Stimulated activated CD4-positive, alpha-beta T cell treated with anti-CD3 and anti-CD28 coated beads, Interleukin-2, amount 100 ng/mL, for 48 hours (primary cell): Measurements from ENCODE around the gene WDR59.
"Not testable (repeated sequence)": the region's sequence is repeated elsewhere in the genome, so short reads cannot be mapped to it uniquely, and the experiment has no call there.

Experiments used
- DNase-seq, 2 donors: peaks; one replicate each; pipeline ENCODE4 v3.0.0-alpha.2; 2020

WDR59 gene

GRCh38 chr16:74847202-74847601 lies 137.7 kb downstream of the WDR59 start:
- no peak for DNase-seq

- DNase-seq, result no peak
Observed at GRCh38 chr16:74846714-74847113, 138.2 kb downstream of the WDR59 start.

GRCh38 chr16:74844041-74844980 lies 140.6 kb downstream of the WDR59 start:
- DNase-seq, result no peak

- not testable (repeated sequence) for DNase-seq
Observed at GRCh38 chr16:74843381-74844035, 141.4 kb downstream of the WDR59 start.

- DNase-seq, result no peak
Observed at GRCh38 chr16:74842413-74842812, 142.5 kb downstream of the WDR59 start.

GRCh38 chr16:74841904-74842303 lies 143.0 kb downstream of the WDR59 start:
- no peak for DNase-seq

GRCh38 chr16:74841469-74841868 lies 143.5 kb downstream of the WDR59 start:
- no peak for DNase-seq

- no peak for DNase-seq
Observed at GRCh38 chr16:74837056-74837455, 147.9 kb downstream of the WDR59 start.

GRCh38 chr16:74836111-74836671 lies 148.7 kb downstream of the WDR59 start:
- DNase-seq, result no peak

- DNase-seq, result no peak
Observed at GRCh38 chr16:74832228-74832627, 152.7 kb downstream of the WDR59 start.

- no peak for DNase-seq
Observed at GRCh38 chr16:74831467-74831866, 153.5 kb downstream of the WDR59 start.

GRCh38 chr16:74830648-74831047 lies 154.3 kb downstream of the WDR59 start:
- DNase-seq, result no peak

GRCh38 chr16:74829637-74830036 lies 155.3 kb downstream of the WDR59 start:
- DNase-seq, result no peak

GRCh38 chr16:74825941-74826340 lies 159.0 kb downstream of the WDR59 start:
- no peak for DNase-seq

- no peak for DNase-seq
Observed at GRCh38 chr16:74825016-74825415, 159.9 kb downstream of the WDR59 start.
